ENCODE measurements around the gene ACAP1. TPM values are rescaled to one million over a fixed set of nuclear protein-coding genes. Genes with fewer than 3 reads are reported as not detected.

Gene ACAP1
- total and polyA plus RNA-seq, 9 of the 15 experiments (the other 6 are each of a cell fraction or from before 2014, with no cell fraction given): 0.15 to 8.5 (median 2.4) TPM

DNA sequence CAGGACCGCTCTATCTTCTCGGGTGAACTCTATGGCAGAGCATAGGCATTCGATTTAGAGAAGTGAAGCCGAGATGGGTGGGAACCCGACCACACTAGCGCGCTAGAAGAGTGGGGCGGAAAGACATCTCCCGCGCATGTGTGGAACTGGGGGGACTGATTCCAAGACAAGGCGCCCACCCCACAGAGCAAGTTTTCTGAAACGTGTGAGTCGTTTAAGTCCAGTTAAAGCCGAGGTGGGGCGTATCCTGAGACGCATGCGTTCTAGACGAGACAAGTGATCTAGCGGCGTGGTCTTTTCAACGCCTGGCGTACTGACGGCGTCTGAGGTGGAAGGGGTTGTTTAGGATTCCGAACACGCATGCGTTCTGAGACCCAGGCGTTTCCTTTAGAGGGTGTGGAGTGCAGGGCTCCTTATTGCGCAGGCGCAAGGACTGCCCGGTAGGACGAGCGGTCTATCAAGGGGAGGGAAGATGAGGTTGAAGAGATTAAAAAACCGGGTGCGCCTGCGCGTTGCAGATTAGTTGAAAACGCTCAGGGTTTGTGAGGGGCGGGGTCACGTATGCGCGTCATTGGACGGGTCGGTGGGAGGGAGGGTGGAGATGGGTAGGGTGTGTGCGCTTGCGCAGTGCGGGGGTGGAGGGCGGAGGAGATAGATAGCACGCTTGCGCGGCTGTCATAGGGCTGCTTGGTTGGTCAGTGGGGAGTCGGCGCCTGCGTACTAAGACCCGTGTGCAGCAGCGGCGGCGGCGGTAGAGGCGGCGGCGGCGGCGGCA is 29.2 kb upstream of the ACAP1 start, which contains the start of gene EIF5A (continued):
- TF ChIP-seq, protein P1, sequence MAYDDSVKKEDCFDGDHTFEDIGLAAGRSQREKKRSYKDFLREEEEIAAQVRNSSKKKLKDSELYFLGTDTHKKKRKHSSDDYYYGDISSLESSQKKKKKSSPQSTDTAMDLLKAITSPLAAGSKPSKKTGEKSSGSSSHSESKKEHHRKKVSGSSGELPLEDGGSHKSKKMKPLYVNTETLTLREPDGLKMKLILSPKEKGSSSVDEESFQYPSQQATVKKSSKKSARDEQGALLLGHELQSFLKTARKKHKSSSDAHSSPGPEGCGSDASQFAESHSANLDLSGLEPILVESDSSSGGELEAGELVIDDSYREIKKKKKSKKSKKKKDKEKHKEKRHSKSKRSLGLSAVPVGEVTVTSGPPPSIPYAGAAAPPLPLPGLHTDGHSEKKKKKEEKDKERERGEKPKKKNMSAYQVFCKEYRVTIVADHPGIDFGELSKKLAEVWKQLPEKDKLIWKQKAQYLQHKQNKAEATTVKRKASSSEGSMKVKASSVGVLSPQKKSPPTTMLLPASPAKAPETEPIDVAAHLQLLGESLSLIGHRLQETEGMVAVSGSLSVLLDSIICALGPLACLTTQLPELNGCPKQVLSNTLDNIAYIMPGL (CRISPR knock-in tag; IDR thresholded peaks at IDR 0.05): no peak
- TF ChIP-seq MEF2A (IDR thresholded peaks at IDR 0.05; ENCODE audit: control insufficient read depth, low read depth, low read length): no peak
- TF ChIP-seq GTF3C2 (IDR thresholded peaks at IDR 0.05; ENCODE audit: borderline replicate concordance, extremely low read depth, insufficient read length): no peak
- TF ChIP-seq, protein P2, sequence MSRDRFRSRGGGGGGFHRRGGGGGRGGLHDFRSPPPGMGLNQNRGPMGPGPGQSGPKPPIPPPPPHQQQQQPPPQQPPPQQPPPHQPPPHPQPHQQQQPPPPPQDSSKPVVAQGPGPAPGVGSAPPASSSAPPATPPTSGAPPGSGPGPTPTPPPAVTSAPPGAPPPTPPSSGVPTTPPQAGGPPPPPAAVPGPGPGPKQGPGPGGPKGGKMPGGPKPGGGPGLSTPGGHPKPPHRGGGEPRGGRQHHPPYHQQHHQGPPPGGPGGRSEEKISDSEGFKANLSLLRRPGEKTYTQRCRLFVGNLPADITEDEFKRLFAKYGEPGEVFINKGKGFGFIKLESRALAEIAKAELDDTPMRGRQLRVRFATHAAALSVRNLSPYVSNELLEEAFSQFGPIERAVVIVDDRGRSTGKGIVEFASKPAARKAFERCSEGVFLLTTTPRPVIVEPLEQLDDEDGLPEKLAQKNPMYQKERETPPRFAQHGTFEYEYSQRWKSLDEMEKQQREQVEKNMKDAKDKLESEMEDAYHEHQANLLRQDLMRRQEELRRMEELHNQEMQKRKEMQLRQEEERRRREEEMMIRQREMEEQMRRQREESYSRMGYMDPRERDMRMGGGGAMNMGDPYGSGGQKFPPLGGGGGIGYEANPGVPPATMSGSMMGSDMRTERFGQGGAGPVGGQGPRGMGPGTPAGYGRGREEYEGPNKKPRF (IDR thresholded peaks at IDR 0.05; ENCODE audit: low read depth, low read length): no peak
- TF ChIP-seq POLR3G (IDR thresholded peaks at IDR 0.05; ENCODE audit: extremely low read depth, insufficient read length, insufficient replicate concordance): no peak
- TF ChIP-seq RBM39 (optimal IDR thresholded peaks at IDR 0.05; ENCODE audit: low read depth, low read length): no peak
- no peak for TF ChIP-seq DPF2 (IDR thresholded peaks at IDR 0.05)
- TF ChIP-seq, protein P3, sequence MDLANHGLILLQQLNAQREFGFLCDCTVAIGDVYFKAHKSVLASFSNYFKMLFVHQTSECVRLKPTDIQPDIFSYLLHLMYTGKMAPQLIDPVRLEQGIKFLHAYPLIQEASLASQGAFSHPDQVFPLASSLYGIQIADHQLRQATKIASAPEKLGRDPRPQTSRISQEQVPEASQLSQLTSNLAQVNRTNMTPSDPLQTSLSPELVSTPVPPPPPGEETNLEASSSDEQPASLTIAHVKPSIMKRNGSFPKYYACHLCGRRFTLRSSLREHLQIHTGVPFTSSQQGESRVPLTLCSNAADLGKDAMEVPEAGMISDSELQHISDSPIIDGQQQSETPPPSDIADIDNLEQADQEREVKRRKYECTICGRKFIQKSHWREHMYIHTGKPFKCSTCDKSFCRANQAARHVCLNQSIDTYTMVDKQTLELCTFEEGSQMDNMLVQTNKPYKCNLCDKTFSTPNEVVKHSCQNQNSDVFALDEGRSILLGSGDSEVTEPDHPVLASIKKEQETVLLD (IDR thresholded peaks at IDR 0.05): peak; percentile 99
- TF ChIP-seq, protein P4, sequence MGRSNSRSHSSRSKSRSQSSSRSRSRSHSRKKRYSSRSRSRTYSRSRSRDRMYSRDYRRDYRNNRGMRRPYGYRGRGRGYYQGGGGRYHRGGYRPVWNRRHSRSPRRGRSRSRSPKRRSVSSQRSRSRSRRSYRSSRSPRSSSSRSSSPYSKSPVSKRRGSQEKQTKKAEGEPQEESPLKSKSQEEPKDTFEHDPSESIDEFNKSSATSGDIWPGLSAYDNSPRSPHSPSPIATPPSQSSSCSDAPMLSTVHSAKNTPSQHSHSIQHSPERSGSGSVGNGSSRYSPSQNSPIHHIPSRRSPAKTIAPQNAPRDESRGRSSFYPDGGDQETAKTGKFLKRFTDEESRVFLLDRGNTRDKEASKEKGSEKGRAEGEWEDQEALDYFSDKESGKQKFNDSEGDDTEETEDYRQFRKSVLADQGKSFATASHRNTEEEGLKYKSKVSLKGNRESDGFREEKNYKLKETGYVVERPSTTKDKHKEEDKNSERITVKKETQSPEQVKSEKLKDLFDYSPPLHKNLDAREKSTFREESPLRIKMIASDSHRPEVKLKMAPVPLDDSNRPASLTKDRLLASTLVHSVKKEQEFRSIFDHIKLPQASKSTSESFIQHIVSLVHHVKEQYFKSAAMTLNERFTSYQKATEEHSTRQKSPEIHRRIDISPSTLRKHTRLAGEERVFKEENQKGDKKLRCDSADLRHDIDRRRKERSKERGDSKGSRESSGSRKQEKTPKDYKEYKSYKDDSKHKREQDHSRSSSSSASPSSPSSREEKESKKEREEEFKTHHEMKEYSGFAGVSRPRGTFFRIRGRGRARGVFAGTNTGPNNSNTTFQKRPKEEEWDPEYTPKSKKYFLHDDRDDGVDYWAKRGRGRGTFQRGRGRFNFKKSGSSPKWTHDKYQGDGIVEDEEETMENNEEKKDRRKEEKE (IDR thresholded peaks at IDR 0.05; ENCODE audit: borderline replicate concordance in 1 of 2, control insufficient read depth in 1 of 2, low read depth in 2 of 2, low read length in 1 of 2): no peak
- no peak for TF ChIP-seq KAT2B (IDR thresholded peaks at IDR 0.05; ENCODE audit: low read depth, low read length)
- no peak for TF ChIP-seq NEUROD1 (IDR thresholded peaks at IDR 0.05; ENCODE audit: borderline replicate concordance, low read depth, low read length, partially characterized antibody)
- no peak for TF ChIP-seq TRIM28 (IDR thresholded peaks at IDR 0.05)
- TF ChIP-seq NFRKB (IDR thresholded peaks at IDR 0.05; ENCODE audit: low read depth): peak; percentile 93
- no peak for TF ChIP-seq GTF2E2 (tag; IDR thresholded peaks at IDR 0.05)
- TF ChIP-seq SMAD2 (IDR thresholded peaks at IDR 0.05; ENCODE audit: low read depth, low read length): no peak

Data from K562 (cell line).